ENCODE data around the gene GALNT2.

The GALNT2 gene

GRCh38 chr1:230090194-230090711 is 23.2 kb downstream of the GALNT2 start:
- DNase-seq (ENCODE audit: low read depth in 1 of 2, low spot score in 1 of 2), result no peak

- DNase-seq (ENCODE audit: low read depth in 1 of 2, low spot score in 1 of 2), result no peak
These were observed 24.6 kb downstream of the GALNT2 start for GRCh38 chr1:230091473-230092231.

- DNase-seq (ENCODE audit: low read depth in 1 of 2, low spot score in 1 of 2), result no peak
These were observed 27.7 kb downstream of the GALNT2 start for GRCh38 chr1:230094746-230095145.

- no peak for DNase-seq (ENCODE audit: low read depth in 1 of 2, low spot score in 1 of 2)
These were observed 28.9 kb downstream of the GALNT2 start for GRCh38 chr1:230095938-230096337.

GRCh38 chr1:230097370-230097769 is 30.3 kb downstream of the GALNT2 start:
- DNase-seq (ENCODE audit: low read depth in 1 of 2, low spot score in 1 of 2), result no peak

- DNase-seq (ENCODE audit: low read depth in 1 of 2, low spot score in 1 of 2), result no peak
These were observed 31.7 kb downstream of the GALNT2 start for GRCh38 chr1:230098723-230099122.

GRCh38 chr1:230099465-230099864 is 32.4 kb downstream of the GALNT2 start:
- no peak for DNase-seq (ENCODE audit: low read depth in 1 of 2, low spot score in 1 of 2)

GRCh38 chr1:230100932-230101331 is 33.9 kb downstream of the GALNT2 start:
- DNase-seq (ENCODE audit: low read depth in 1 of 2, low spot score in 1 of 2), result no peak

GRCh38 chr1:230101556-230101955 is 34.5 kb downstream of the GALNT2 start:
- no peak for DNase-seq (ENCODE audit: low read depth in 1 of 2, low spot score in 1 of 2)

- no peak for DNase-seq (ENCODE audit: low read depth in 1 of 2, low spot score in 1 of 2)
These were observed 35.0 kb downstream of the GALNT2 start for GRCh38 chr1:230102046-230102445.

GRCh38 chr1:230102472-230102871 is 35.4 kb downstream of the GALNT2 start:
- no peak for DNase-seq (ENCODE audit: low read depth in 1 of 2, low spot score in 1 of 2)

GRCh38 chr1:230103306-230104173 is 36.5 kb downstream of the GALNT2 start:
- no peak for DNase-seq (ENCODE audit: low read depth in 1 of 2, low spot score in 1 of 2)

- peak; percentile 66 to 82 for DNase-seq (ENCODE audit: low read depth in 1 of 2, low spot score in 1 of 2)
These were observed 37.6 kb downstream of the GALNT2 start for GRCh38 chr1:230104395-230105244.

GRCh38 chr1:230105245-230105753 is 38.3 kb downstream of the GALNT2 start:
- DNase-seq (ENCODE audit: low read depth in 1 of 2, low spot score in 1 of 2), result no peak

GRCh38 chr1:230105754-230106625 is 39.0 kb downstream of the GALNT2 start:
- DNase-seq (ENCODE audit: low read depth in 1 of 2, low spot score in 1 of 2), result no peak

GRCh38 chr1:230107941-230108340 is 40.9 kb downstream of the GALNT2 start:
- DNase-seq (ENCODE audit: low read depth in 1 of 2, low spot score in 1 of 2), result no peak

GRCh38 chr1:230108580-230108979 is 41.5 kb downstream of the GALNT2 start:
- DNase-seq (ENCODE audit: low read depth in 1 of 2, low spot score in 1 of 2), result no peak

- DNase-seq (ENCODE audit: low read depth in 1 of 2, low spot score in 1 of 2), result no peak
These were observed 42.0 kb downstream of the GALNT2 start for GRCh38 chr1:230109066-230109465.

GRCh38 chr1:230109895-230110667 is 43.0 kb downstream of the GALNT2 start:
- peak; percentile 56 to 86 for DNase-seq (ENCODE audit: low read depth in 1 of 2, low spot score in 1 of 2)

Data from activated CD4-positive, alpha-beta T cell treated with anti-CD3 and anti-CD28 coated beads, Interleukin-2, amount 50 U/mL, for 24 hours (primary cell).